H9 (cell line): ENCODE results near the gene DDX53. TPM values are rescaled to one million over a fixed set of nuclear protein-coding genes. Genes with fewer than 3 reads are reported as not detected.

ENCODE experiments used
- DNase-seq: peaks from one replicate; pipeline ENCODE4 v3.0.0-alpha.2; 2017
- H2AFZ ChIP-seq: one replicate; pipeline ENCODE4 v1.6.1; 2013; ENCODE audit warnings: mild to moderate bottlenecking, low read length, control low read depth, moderate library complexity
- H2AK5ac ChIP-seq: 2 replicates; pipeline ENCODE4 v1.6.1; 2013; ENCODE audit warnings: low read length, control low read depth, mixed read lengths; ENCODE audit not compliant: insufficient read length
- H2BK120ac ChIP-seq: one replicate; pipeline ENCODE4 v1.6.1; 2013; ENCODE audit warnings: low read depth, mild to moderate bottlenecking, low read length, control low read depth, inconsistent platforms; ENCODE audit not compliant: poor library complexity, severe bottlenecking
- H2BK12ac ChIP-seq: 2 replicates; pipeline ENCODE4 v1.6.1; 2013; ENCODE audit warnings: low read length, control low read depth, mixed read lengths, low read depth; ENCODE audit not compliant: insufficient read length
- H2BK15ac ChIP-seq: 2 replicates; pipeline ENCODE4 v1.6.1; 2013; ENCODE audit warnings: low read depth, low read length, control low read depth
- H2BK20ac ChIP-seq: one replicate; pipeline ENCODE4 v1.6.1; 2013; ENCODE audit warnings: low read depth, mild to moderate bottlenecking, low read length, control low read depth, inconsistent platforms; ENCODE audit not compliant: poor library complexity, severe bottlenecking
- H2BK5ac ChIP-seq: 2 replicates; pipeline ENCODE4 v1.6.1; 2013; ENCODE audit warnings: low read length, control low read depth, mixed read lengths; ENCODE audit not compliant: insufficient read length
- H3K14ac ChIP-seq: 2 replicates; pipeline ENCODE4 v1.6.1; 2013; ENCODE audit warnings: low read length, control low read depth; ENCODE audit not compliant: insufficient read depth
- H3K18ac ChIP-seq: 2 replicates; pipeline ENCODE4 v1.6.1; 2013; ENCODE audit warnings: low read depth, mild to moderate bottlenecking, mixed read lengths, low read length, control low read depth; ENCODE audit not compliant: insufficient read length
- H3K23ac ChIP-seq: 2 replicates; pipeline ENCODE4 v1.6.1; 2013; ENCODE audit warnings: low read length, control low read depth, mixed read lengths, low read depth; ENCODE audit not compliant: insufficient read length
- H3K23me2 ChIP-seq: 2 replicates; pipeline ENCODE4 v1.6.1; 2013; ENCODE audit warnings: low read depth, mild to moderate bottlenecking, mixed read lengths, low read length, control low read depth; ENCODE audit not compliant: insufficient read length, poor library complexity, severe bottlenecking
- H3K27ac ChIP-seq: 2 replicates; pipeline ENCODE4 v1.5.1; 2013; ENCODE audit warnings: low read length, control low read depth, mixed read lengths, low read depth; ENCODE audit not compliant: insufficient read length
- H3K27me3 ChIP-seq: 2 replicates; pipeline ENCODE4 v1.6.1; 2013; ENCODE audit warnings: low read length, control low read depth, inconsistent platforms; ENCODE audit not compliant: insufficient read depth
- H3K4ac ChIP-seq: 2 replicates; pipeline ENCODE4 v1.6.1; 2013; ENCODE audit warnings: low read depth, mild to moderate bottlenecking, control low read depth, inconsistent platforms, low read length, moderate library complexity
- H3K4me1 ChIP-seq: 2 replicates; pipeline ENCODE4 v1.6.1; 2013; ENCODE audit warnings: low read length, control low read depth, inconsistent platforms; ENCODE audit not compliant: insufficient read depth
- H3K4me2 ChIP-seq: 2 replicates; pipeline ENCODE4 v1.6.1; 2013; ENCODE audit warnings: low read length, control low read depth, mixed read lengths; ENCODE audit not compliant: insufficient read length, insufficient read depth
- H3K56ac ChIP-seq: 2 replicates; pipeline ENCODE4 v1.6.1; 2013; ENCODE audit warnings: low read depth, mild to moderate bottlenecking, mixed read lengths, low read length, control low read depth; ENCODE audit not compliant: insufficient read length
- H3K79me1 ChIP-seq: 2 replicates; pipeline ENCODE4 v1.6.1; 2013; ENCODE audit warnings: low read depth, mild to moderate bottlenecking, moderate library complexity, low read length, control low read depth, inconsistent platforms; ENCODE audit not compliant: insufficient read depth, poor library complexity, severe bottlenecking
- H3K79me2 ChIP-seq: 2 replicates; pipeline ENCODE4 v1.6.1; 2013; ENCODE audit warnings: low read length, control low read depth, inconsistent platforms; ENCODE audit not compliant: insufficient read depth
- H3K9ac ChIP-seq: 2 replicates; pipeline ENCODE4 v1.6.1; 2013; ENCODE audit warnings: low read length, control low read depth, mixed read lengths; ENCODE audit not compliant: insufficient read length; ENCODE audit errors: extremely low read depth
- H3K9me3 ChIP-seq: one replicate; pipeline ENCODE4 v1.6.1; 2013; ENCODE audit warnings: low read depth, low read length, inconsistent platforms; ENCODE audit not compliant: control insufficient read depth
- H3T11ph ChIP-seq: one replicate; pipeline ENCODE4 v1.6.1; 2013; ENCODE audit warnings: mild to moderate bottlenecking, low read length, control low read depth, inconsistent platforms
- H4K20me1 ChIP-seq: one replicate; pipeline ENCODE4 v1.6.1; 2013; ENCODE audit not compliant: control insufficient read depth, insufficient read length, insufficient read depth
- H4K5ac ChIP-seq: 2 replicates; pipeline ENCODE4 v1.6.1; 2013; ENCODE audit warnings: low read depth, mild to moderate bottlenecking, mixed read lengths, low read length, control low read depth; ENCODE audit not compliant: insufficient read length
- H4K8ac ChIP-seq: replicated peaks from 2 replicates; pipeline ENCODE4 v1.6.1; 2013; ENCODE audit warnings: low read length, control low read depth, mixed read lengths, low read depth; ENCODE audit not compliant: insufficient read length
- H4K91ac ChIP-seq: 2 replicates; pipeline ENCODE4 v1.6.1; 2013; ENCODE audit warnings: low read depth, mild to moderate bottlenecking, moderate library complexity, mixed read lengths, low read length, control low read depth; ENCODE audit not compliant: insufficient read length
- H3K27ac Mint-ChIP-seq, 3 experiments: 2 replicates in 2 of 3; 3 replicates in 1 of 3; pipeline ENCODE4 v1.8.0; 2020 to 2021; ENCODE audit warnings: mixed read lengths in 3 of 3, mild to moderate bottlenecking in 1 of 3, moderate library complexity in 1 of 3
- H3K27me3 Mint-ChIP-seq: 2 replicates; pipeline ENCODE4 v1.8.0; 2021; ENCODE audit warnings: low read depth, mild to moderate bottlenecking, moderate library complexity, mixed read lengths
- H3K36me3 Mint-ChIP-seq, 3 experiments: 2 replicates in 2 of 3; 3 replicates in 1 of 3; pipeline ENCODE4 v1.8.0; 2020 to 2021; ENCODE audit warnings: low read depth in 3 of 3, mixed read lengths in 3 of 3; ENCODE audit not compliant: insufficient read depth in 1 of 3
- H3K4me1 Mint-ChIP-seq, 2 experiments: 2 replicates each; pipeline ENCODE4 v1.8.0; 2020; ENCODE audit warnings: mixed read lengths in 2 of 2
- H3K4me3 Mint-ChIP-seq, 2 experiments: 2 replicates in 1 of 2; 3 replicates in 1 of 2; pipeline ENCODE4 v1.8.0; 2020 to 2021; ENCODE audit warnings: mild to moderate bottlenecking in 2 of 2, mixed read lengths in 2 of 2, moderate library complexity in 1 of 2
- H3K9me3 Mint-ChIP-seq, 2 experiments: 2 replicates in 1 of 2; 3 replicates in 1 of 2; pipeline ENCODE4 v1.8.0; 2020; ENCODE audit warnings: mild to moderate bottlenecking in 2 of 2, mixed read lengths in 2 of 2, moderate library complexity in 1 of 2
- CTCF ChIP-seq: fragments of 200-600 bp; sonication (generic); conservative IDR thresholded peaks from 3 replicates; pipeline ENCODE4 v1.8.0; 2021; ENCODE audit warnings: antibody characterized with exemption, mild to moderate bottlenecking
- WGBS: extraction: QIAGEN DNeasy Blood & Tissue Kit; methylation state at CpG from one replicate; pipeline ENCODE4 v1.1.7; 2013; ENCODE audit warnings: missing lambda C conversion rate, low lambda C conversion rate, mixed read lengths; ENCODE audit not compliant: insufficient read length; ENCODE audit errors: extremely low coverage; 5-methylcytosine and 5-hydroxymethylcytosine counted together
- total RNA-seq: library from RNA; stranded (reverse); gene quantifications from 2 replicates; pipeline ENCODE4 v1.2.1, GENCODE V29; 2021

Gene DDX53
- total RNA-seq, 1 experiment from 2014 or later, result not detected

DNA sequence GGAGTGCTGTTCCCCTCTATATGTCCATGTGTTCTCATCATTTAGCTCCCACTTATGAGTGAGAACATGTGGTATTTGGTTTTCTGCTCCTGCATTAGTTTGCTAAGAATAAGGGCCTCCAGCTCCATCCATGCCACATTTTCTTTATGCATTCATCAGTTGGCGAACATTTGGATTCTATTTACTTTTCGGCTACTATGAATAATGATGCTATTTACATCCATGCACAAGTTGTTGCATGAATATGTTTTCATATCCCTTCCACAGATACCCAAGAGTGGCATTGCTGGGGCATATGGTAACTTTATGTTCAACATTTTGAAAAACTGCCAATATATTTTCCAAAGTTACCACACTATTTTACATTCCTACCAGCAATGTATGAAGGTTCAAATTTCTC lies 13.8 kb upstream of the DDX53 start:
- no peak overlapping the region for H3T11ph ChIP-seq
- H2BK20ac ChIP-seq, result no peak overlapping the region
- H3K27me3 Mint-ChIP-seq, result no peaks in the 10 kb centered on the region; the same call in 1 of the 2 replicates
- H4K20me1 ChIP-seq, result no peaks in the 10 kb centered on the region
- no peak overlapping the region for H4K91ac ChIP-seq
- H3K4me3 Mint-ChIP-seq, result no peak overlapping the region
- WGBS, result no CpG with 5 or more reads among the region's 2 CpGs
- H3K36me3 Mint-ChIP-seq, result no peaks in the 10 kb centered on the region
- H3K79me2 ChIP-seq, result no peaks in the 10 kb centered on the region
- DNase-seq, result no peak
- H3K14ac ChIP-seq, result no peak overlapping the region
- no peaks in the 10 kb centered on the region for H3K23me2 ChIP-seq
- no peak overlapping the region for H3K18ac ChIP-seq
- no peak overlapping the region for H4K8ac ChIP-seq
- no peak overlapping the region for H3K23ac ChIP-seq
- TF ChIP-seq CTCF, result no peak
- H2BK12ac ChIP-seq, result no peak overlapping the region
- H3K27ac ChIP-seq, result no peak overlapping the region
- no peaks in the 10 kb centered on the region for H3K4me1 ChIP-seq
- H2AK5ac ChIP-seq, result no peak overlapping the region
- no peaks in the 10 kb centered on the region for H3K9me3 ChIP-seq
- no peak overlapping the region for H2AFZ ChIP-seq
- peaks cover 3 to 19% of the 10 kb centered on the region in 2 experiments; a peak in 4 of 5 replicates for H3K9me3 Mint-ChIP-seq
- H3K4me2 ChIP-seq, result no peak overlapping the region
- no peak overlapping the region for H2BK15ac ChIP-seq
- H3K27ac Mint-ChIP-seq, result no peak overlapping the region
- no peaks in the 10 kb centered on the region for H3K4me1 Mint-ChIP-seq
- no peaks in the 10 kb centered on the region for H3K79me1 ChIP-seq
- H2BK120ac ChIP-seq, result no peak overlapping the region
- H3K9ac ChIP-seq, result no peak overlapping the region
- no peak overlapping the region for H3K4ac ChIP-seq
- H2BK5ac ChIP-seq, result no peak overlapping the region
- no peaks in the 10 kb centered on the region for H3K27me3 ChIP-seq
- no peak overlapping the region for H3K56ac ChIP-seq
- H4K5ac ChIP-seq, result no peak overlapping the region
